IMR-90 (cell line): ENCODE results near the gene KCNF1.

Experiments used
- BHLHE40 ChIP-seq: fragments of 150-350 bp; IDR thresholded peaks from 2 replicates; pipeline ENCODE4 v1.6.1; 2016; ENCODE audit warnings: mild to moderate bottlenecking, low read depth, low read length
- CEBPB ChIP-seq: IDR thresholded peaks from 2 replicates; pipeline ENCODE4 v1.6.1; 2012; ENCODE audit warnings: low read depth, low read length, improper control_type of control experiment
- CTCF ChIP-seq: conservative IDR thresholded peaks from 2 replicates; pipeline ENCODE4 v1.5.1; 2012; ENCODE audit warnings: mild to moderate bottlenecking, low read depth, low read length, improper control_type of control experiment
- FOS ChIP-seq: fragments of 150-350 bp; IDR thresholded peaks from 2 replicates; pipeline ENCODE4 v1.6.1; 2016; ENCODE audit warnings: low read depth, low read length
- MAFK ChIP-seq: IDR thresholded peaks from 2 replicates; pipeline ENCODE4 v1.6.1; 2012; ENCODE audit warnings: low read depth, low read length, improper control_type of control experiment
- MXI1 ChIP-seq: IDR thresholded peaks from 2 replicates; pipeline ENCODE4 v1.6.1; 2012; ENCODE audit warnings: low read depth, mild to moderate bottlenecking, low read length, moderate library complexity, borderline replicate concordance
- POLR2A ChIP-seq: IDR thresholded peaks from 2 replicates; pipeline ENCODE4 v1.6.1; 2012; ENCODE audit warnings: mild to moderate bottlenecking, low read depth, low read length
- RAD21 ChIP-seq: IDR thresholded peaks from 2 replicates; pipeline ENCODE4 v1.6.1; 2012; ENCODE audit warnings: low read length, improper control_type of control experiment
- RCOR1 ChIP-seq: IDR thresholded peaks from 2 replicates; pipeline ENCODE4 v1.6.1; 2012; ENCODE audit warnings: mild to moderate bottlenecking, low read length, improper control_type of control experiment; ENCODE audit not compliant: insufficient replicate concordance
- RFX5 ChIP-seq: IDR thresholded peaks from 2 replicates; pipeline ENCODE4 v1.8.0; 2012; ENCODE audit warnings: low read depth, mild to moderate bottlenecking, low read length, moderate library complexity
- SMC3 ChIP-seq: fragments of 150-350 bp; IDR thresholded peaks from 2 replicates; pipeline ENCODE4 v1.6.1; 2016; ENCODE audit warnings: low read depth, mild to moderate bottlenecking, antibody characterized with exemption, low read length, moderate library complexity
- USF2 ChIP-seq: fragments of 150-350 bp; IDR thresholded peaks from 2 replicates; pipeline ENCODE4 v1.6.1; 2017; ENCODE audit warnings: mild to moderate bottlenecking, antibody characterized with exemption, low read length, low read depth
- TF ChIP-seq, protein P1 (sequence below): fragments of 150-350 bp; IDR thresholded peaks from 2 replicates; pipeline ENCODE4 v1.6.1; 2016; ENCODE audit warnings: low read depth, mild to moderate bottlenecking, low read length, moderate library complexity, borderline replicate concordance

DNA sequence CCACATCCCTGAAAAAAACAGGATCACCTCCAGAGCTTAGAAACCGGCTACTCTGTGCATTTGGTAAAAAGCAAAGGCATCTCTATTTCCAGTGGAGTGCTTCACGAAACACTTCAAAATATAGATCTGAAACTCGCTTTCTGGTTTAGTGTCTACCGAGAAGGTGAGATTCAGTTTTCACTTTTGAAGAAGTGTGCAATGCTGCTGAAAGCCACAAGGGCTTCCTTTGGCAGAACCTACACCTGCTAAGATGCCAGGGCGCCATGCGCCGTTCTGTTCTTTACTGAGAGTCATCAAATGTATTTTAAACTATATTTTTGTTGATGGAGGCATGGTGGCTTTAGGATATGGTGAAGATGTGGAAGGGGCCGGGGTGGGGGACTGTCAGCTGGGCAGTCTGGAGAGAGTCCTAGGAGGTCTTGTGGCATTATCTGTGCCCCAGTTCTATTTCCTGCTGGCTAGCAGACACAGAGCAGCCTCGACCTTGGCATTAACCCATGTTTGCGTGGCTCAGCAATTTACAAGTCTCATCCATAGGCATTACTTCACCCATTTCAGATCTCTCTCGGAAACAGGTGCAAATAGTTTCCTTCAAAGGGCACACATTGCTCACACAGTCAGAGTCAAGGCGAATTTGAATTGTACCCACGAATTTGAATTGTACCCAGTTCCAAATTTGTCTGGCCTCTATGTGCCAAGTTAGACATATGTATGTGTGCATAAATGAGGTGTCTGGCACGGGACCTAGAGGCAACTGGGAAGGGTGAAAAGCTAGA is 46.7 kb upstream of the KCNF1 start:
- TF ChIP-seq CTCF (no peak), RAD21 (no peak), MXI1 (no peak), USF2 (no peak), POLR2A (no peak), BHLHE40 (no peak), CEBPB (no peak), RFX5 (no peak), MAFK (no peak), SMC3 (no peak), FOS (no peak), RCOR1 (no peak)
- TF ChIP-seq, protein P1, sequence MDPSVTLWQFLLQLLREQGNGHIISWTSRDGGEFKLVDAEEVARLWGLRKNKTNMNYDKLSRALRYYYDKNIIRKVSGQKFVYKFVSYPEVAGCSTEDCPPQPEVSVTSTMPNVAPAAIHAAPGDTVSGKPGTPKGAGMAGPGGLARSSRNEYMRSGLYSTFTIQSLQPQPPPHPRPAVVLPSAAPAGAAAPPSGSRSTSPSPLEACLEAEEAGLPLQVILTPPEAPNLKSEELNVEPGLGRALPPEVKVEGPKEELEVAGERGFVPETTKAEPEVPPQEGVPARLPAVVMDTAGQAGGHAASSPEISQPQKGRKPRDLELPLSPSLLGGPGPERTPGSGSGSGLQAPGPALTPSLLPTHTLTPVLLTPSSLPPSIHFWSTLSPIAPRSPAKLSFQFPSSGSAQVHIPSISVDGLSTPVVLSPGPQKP: no peak
